WTC11 (cell line): ENCODE measurements around the gene UBE2V1. TPM values are rescaled to one million over a fixed set of nuclear protein-coding genes. Genes with fewer than 3 reads are reported as not detected.

Experiments used
- ATAC-seq: fragments of 200-7000 bp; cut with Tn5 transposase; 2 replicates; pipeline ENCODE4 v1.10.0; 2021; ENCODE audit warnings: mild to moderate bottlenecking, moderate library complexity
- CTCF ChIA-PET: fragments of 300-600 bp; sonication (Branson Sonifier 250); formaldehyde crosslinking; loops from one replicate; lab custom pipeline; 2021; ENCODE audit warnings: antibody characterized with exemption; lab: Charles Lee
- POLR2A ChIA-PET: fragments of 350-600 bp; sonication (Branson Sonifier 250); formaldehyde crosslinking; loops from one replicate; lab custom pipeline; 2021; ENCODE audit warnings: antibody characterized with exemption; lab: Charles Lee
- DNase-seq: peaks from one replicate; pipeline ENCODE4 v3.0.0; 2021; ENCODE audit warnings: low spot score
- H3K27ac Mint-ChIP-seq: 2 replicates; pipeline ENCODE4 v1.8.0; 2021; ENCODE audit warnings: mixed read lengths
- H3K27me3 Mint-ChIP-seq: 2 replicates; pipeline ENCODE4 v1.8.0; 2021; ENCODE audit warnings: low read depth, mild to moderate bottlenecking, moderate library complexity, mixed read lengths
- H3K36me3 Mint-ChIP-seq: 2 replicates; pipeline ENCODE4 v1.8.0; 2021; ENCODE audit warnings: mixed read lengths
- H3K4me1 Mint-ChIP-seq: 2 replicates; pipeline ENCODE4 v1.8.0; 2022; ENCODE audit warnings: mixed read lengths
- H3K4me3 Mint-ChIP-seq: 2 replicates; pipeline ENCODE4 v1.8.0; 2021; ENCODE audit warnings: mild to moderate bottlenecking, moderate library complexity, mixed read lengths
- H3K9me3 Mint-ChIP-seq: 2 replicates; pipeline ENCODE4 v1.8.0; 2021; ENCODE audit warnings: mixed read lengths
- CREB1 ChIP-seq: sonication (generic); formaldehyde crosslinking; IDR thresholded peaks from 2 replicates; pipeline ENCODE4 v1.8.0; 2023; ENCODE audit warnings: mild to moderate bottlenecking, missing genetic modification reagents
- ELF4 ChIP-seq: sonication (generic); formaldehyde crosslinking; IDR thresholded peaks from 2 replicates; pipeline ENCODE4 v1.8.1; 2022; ENCODE audit warnings: low read depth, mild to moderate bottlenecking, moderate library complexity, missing genetic modification reagents
- EMX1 ChIP-seq: fragments of 250-450 bp; sonication (Bioruptor Pico); IDR thresholded peaks from 2 replicates; pipeline ENCODE4 v1.8.0; 2021; ENCODE audit warnings: mild to moderate bottlenecking
- FOXP1 ChIP-seq: sonication (generic); formaldehyde crosslinking; IDR thresholded peaks from 2 replicates; pipeline ENCODE4 v1.8.0; 2022; ENCODE audit warnings: missing genetic modification reagents, mild to moderate bottlenecking, moderate library complexity, borderline replicate concordance
- IRF2 ChIP-seq: sonication (generic); formaldehyde crosslinking; IDR thresholded peaks from 2 replicates; pipeline ENCODE4 v1.8.0; 2022; ENCODE audit warnings: low read depth, missing genetic modification reagents, borderline replicate concordance
- MXD4 ChIP-seq: fragments of 250-450 bp; sonication (Bioruptor Pico); IDR thresholded peaks from 2 replicates; pipeline ENCODE4 v1.8.0; 2021; ENCODE audit warnings: mild to moderate bottlenecking, moderate library complexity, borderline replicate concordance
- NFE2L1 ChIP-seq: sonication (generic); formaldehyde crosslinking; IDR thresholded peaks from 2 replicates; pipeline ENCODE4 v1.8.1; 2023; ENCODE audit warnings: missing genetic modification reagents
- NFYB ChIP-seq: sonication (generic); formaldehyde crosslinking; conservative IDR thresholded peaks from 2 replicates; pipeline ENCODE4 v1.8.0; 2022; ENCODE audit warnings: low read depth, missing genetic modification reagents
- NR1H2 ChIP-seq: sonication (generic); formaldehyde crosslinking; IDR thresholded peaks from 2 replicates; pipeline ENCODE4 v1.9.0; 2021; ENCODE audit warnings: mild to moderate bottlenecking, moderate library complexity, missing genetic modification reagents
- NR3C1 ChIP-seq: sonication (generic); formaldehyde crosslinking; conservative IDR thresholded peaks from 2 replicates; pipeline ENCODE4 v1.8.1; 2023; ENCODE audit warnings: low read depth, mild to moderate bottlenecking, missing genetic modification reagents
- RORB ChIP-seq: fragments of 250-450 bp; sonication (Bioruptor Pico); IDR thresholded peaks from 2 replicates; pipeline ENCODE4 v1.9.0; 2021; ENCODE audit warnings: mild to moderate bottlenecking
- TCF7 ChIP-seq: sonication (generic); formaldehyde crosslinking; IDR thresholded peaks from 2 replicates; pipeline ENCODE4 v1.8.0; 2022; ENCODE audit warnings: mild to moderate bottlenecking, low read depth, missing genetic modification reagents, moderate library complexity
- TP53 ChIP-seq: sonication (generic); formaldehyde crosslinking; IDR thresholded peaks from 2 replicates; pipeline ENCODE4 v1.8.1; 2023; ENCODE audit warnings: mild to moderate bottlenecking, missing genetic modification reagents
- ZNF138 ChIP-seq: sonication (generic); formaldehyde crosslinking; conservative IDR thresholded peaks from 2 replicates; pipeline ENCODE4 v1.8.1; 2022; ENCODE audit warnings: mild to moderate bottlenecking, moderate library complexity, missing genetic modification reagents
- ZNF416 ChIP-seq: fragments of 250-450 bp; sonication (Bioruptor Pico); IDR thresholded peaks from 2 replicates; pipeline ENCODE4 v1.9.0; 2021; ENCODE audit warnings: mild to moderate bottlenecking, inconsistent platforms
- ZNF671 ChIP-seq: fragments of 250-450 bp; sonication (Bioruptor Pico); IDR thresholded peaks from 2 replicates; pipeline ENCODE4 v1.8.0; 2021; ENCODE audit warnings: mild to moderate bottlenecking
- total RNA-seq: library from RNA; stranded (reverse); gene quantifications from 3 replicates; pipeline ENCODE4 v1.2.3, GENCODE V29; 2021
- TF ChIP-seq, protein P1 (sequence below): sonication (generic); formaldehyde crosslinking; IDR thresholded peaks from 2 replicates; pipeline ENCODE4 v1.8.0; 2023; ENCODE audit warnings: missing genetic modification reagents
- TF ChIP-seq, protein P2 (sequence below): sonication (generic); formaldehyde crosslinking; IDR thresholded peaks from 2 replicates; pipeline ENCODE4 v1.8.1; 2023; ENCODE audit warnings: mild to moderate bottlenecking, missing genetic modification reagents
- TF ChIP-seq, protein P3 (sequence below): fragments of 250-450 bp; sonication (Bioruptor Pico); IDR thresholded peaks from 2 replicates; pipeline ENCODE4 v1.9.0; 2021; ENCODE audit warnings: mild to moderate bottlenecking
- TF ChIP-seq, protein P4 (sequence below): sonication (generic); formaldehyde crosslinking; IDR thresholded peaks from 2 replicates; pipeline ENCODE4 v1.8.0; 2023; ENCODE audit warnings: mild to moderate bottlenecking, missing genetic modification reagents
- TF ChIP-seq, protein P5 (sequence below): sonication (generic); formaldehyde crosslinking; IDR thresholded peaks from 2 replicates; pipeline ENCODE4 v1.8.1; 2022; ENCODE audit warnings: mild to moderate bottlenecking, moderate library complexity, missing genetic modification reagents
- TF ChIP-seq, protein P6 (sequence below): sonication (generic); formaldehyde crosslinking; IDR thresholded peaks from 2 replicates; pipeline ENCODE4 v1.8.1; 2023; ENCODE audit warnings: mild to moderate bottlenecking, missing genetic modification reagents
- TF ChIP-seq, protein P7 (sequence below): sonication (generic); formaldehyde crosslinking; conservative IDR thresholded peaks from 2 replicates; pipeline ENCODE4 v1.8.1; 2022; ENCODE audit warnings: mild to moderate bottlenecking, missing genetic modification reagents
- TF ChIP-seq, protein P8 (sequence below): fragments of 200-600 bp; IDR thresholded peaks from 2 replicates; pipeline ENCODE4 v1.8.0; 2022; ENCODE audit warnings: antibody characterized with exemption
- TF ChIP-seq, protein P9 (sequence below): sonication (generic); formaldehyde crosslinking; IDR thresholded peaks from 2 replicates; pipeline ENCODE4 v1.8.0; 2022; ENCODE audit warnings: mild to moderate bottlenecking, missing genetic modification reagents

The UBE2V1 gene
- total RNA-seq, 1 experiment from 2014 or later = 144 TPM

DNA sequence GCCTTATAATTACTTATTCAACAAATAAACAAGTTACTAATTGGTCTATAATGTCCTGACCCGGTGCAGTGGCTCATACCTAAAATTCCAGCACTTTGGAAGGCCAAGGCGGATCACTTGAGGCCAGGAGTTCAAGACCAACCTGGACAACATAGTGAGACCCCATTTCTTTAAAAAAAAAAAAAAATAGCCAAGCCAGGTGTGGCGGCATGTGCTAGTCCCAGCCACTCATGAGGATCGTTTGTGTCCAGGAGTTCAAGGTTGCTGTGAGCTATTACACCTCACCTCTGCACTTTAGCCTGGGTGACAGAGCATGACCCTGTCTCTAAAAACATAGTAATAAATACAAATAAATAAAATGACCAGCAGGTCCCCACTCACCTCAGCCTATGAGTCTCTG lies 9.8 kb upstream of the UBE2V1 start:
- H3K27ac Mint-ChIP-seq = no peak overlapping the region
- H3K4me3 Mint-ChIP-seq = no peak overlapping the region
- no peak for TF ChIP-seq ELF4 (CRISPR knock-in tag)
- TF ChIP-seq ZNF416 (CRISPR knock-in tag) = no peak
- peaks cover 3% of the 10 kb centered on the region; the same call in 1 of the 2 replicates for H3K4me1 Mint-ChIP-seq
- peaks cover 47% of the 10 kb centered on the region for H3K36me3 Mint-ChIP-seq
- CTCF ChIA-PET = interaction anchor here (1.1 to 6.1 kb wide), 6 partner anchors 10 to 144 kb away, joined by 4 to 146 read pairs (median 16); partner anchors contain the start of gene PEDS1
- peaks cover 6% of the 10 kb centered on the region; the same call in 1 of the 2 replicates for H3K9me3 Mint-ChIP-seq
- POLR2A ChIA-PET = no interaction called here
- DNase-seq (no peak), ATAC-seq (no peak)
- 0 out of 2 replicates have a peak, but pooled peaks cover 2% of the 10 kb centered on the region for H3K27me3 Mint-ChIP-seq

DNA sequence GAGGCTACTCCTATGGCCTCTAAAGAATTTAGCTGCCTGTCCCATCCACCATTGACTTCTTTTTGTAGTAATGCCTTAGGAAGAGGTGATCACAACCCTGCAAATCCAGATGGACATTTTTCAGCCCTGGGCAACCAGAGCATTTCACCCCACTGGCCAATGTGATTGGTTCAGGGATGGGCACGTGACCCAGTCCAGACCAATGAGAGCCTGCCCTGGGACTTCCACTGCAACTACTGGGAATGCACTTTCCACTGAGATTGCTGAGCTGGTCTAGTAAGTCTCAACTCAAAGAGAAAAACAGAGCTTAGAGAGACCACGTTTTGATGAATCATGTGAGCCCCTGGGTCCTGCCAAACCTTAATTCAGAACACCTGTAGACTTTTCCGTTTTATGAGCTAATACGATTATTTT lies 8.9 kb upstream of the UBE2V1 start:
- POLR2A ChIA-PET = interaction anchor here (1.4 to 2.2 kb wide), 3 partner anchors 31 to 58 kb away, joined by 4 to 12 read pairs (median 10); no protein-coding TSS in a partner anchor
- H3K9me3 Mint-ChIP-seq = peaks cover 6% of the 10 kb centered on the region; the same call in 1 of the 2 replicates
- H3K4me1 Mint-ChIP-seq = peaks cover 3% of the 10 kb centered on the region; the same call in 1 of the 2 replicates
- H3K27me3 Mint-ChIP-seq = 0 out of 2 replicates have a peak, but pooled peaks cover 2% of the 10 kb centered on the region
- ATAC-seq (peak; percentile 59), DNase-seq (no peak)
- H3K4me3 Mint-ChIP-seq = no peak overlapping the region
- CTCF ChIA-PET = interaction anchor here (0.6 to 6.1 kb wide), 10 partner anchors 11 to 453 kb away, joined by 3 to 146 read pairs (median 10); partner anchors contain the start of gene PEDS1
- no peak overlapping the region; the same call in 1 of the 2 replicates for H3K27ac Mint-ChIP-seq
- H3K36me3 Mint-ChIP-seq = peaks cover 39% of the 10 kb centered on the region
- TF ChIP-seq NR3C1 (CRISPR knock-in tag) (no peak), TCF7 (CRISPR knock-in tag) (no peak), CREB1 (CRISPR knock-in tag) (no peak), FOXP1 (CRISPR knock-in tag) (no peak), NFE2L1 (CRISPR knock-in tag) (no peak), TP53 (CRISPR knock-in tag) (no peak), RORB (CRISPR knock-in tag) (no peak), MXD4 (CRISPR knock-in tag) (no peak), EMX1 (no peak), IRF2 (CRISPR knock-in tag) (no peak), ZNF671 (CRISPR knock-in tag) (no peak), NR1H2 (no peak), NFYB (CRISPR knock-in tag) (peak; percentile 65), ZNF138 (CRISPR knock-in tag) (no peak)
- TF ChIP-seq, protein P1, sequence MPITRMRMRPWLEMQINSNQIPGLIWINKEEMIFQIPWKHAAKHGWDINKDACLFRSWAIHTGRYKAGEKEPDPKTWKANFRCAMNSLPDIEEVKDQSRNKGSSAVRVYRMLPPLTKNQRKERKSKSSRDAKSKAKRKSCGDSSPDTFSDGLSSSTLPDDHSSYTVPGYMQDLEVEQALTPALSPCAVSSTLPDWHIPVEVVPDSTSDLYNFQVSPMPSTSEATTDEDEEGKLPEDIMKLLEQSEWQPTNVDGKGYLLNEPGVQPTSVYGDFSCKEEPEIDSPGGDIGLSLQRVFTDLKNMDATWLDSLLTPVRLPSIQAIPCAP (CRISPR knock-in tag) = no peak
- TF ChIP-seq, protein P2, sequence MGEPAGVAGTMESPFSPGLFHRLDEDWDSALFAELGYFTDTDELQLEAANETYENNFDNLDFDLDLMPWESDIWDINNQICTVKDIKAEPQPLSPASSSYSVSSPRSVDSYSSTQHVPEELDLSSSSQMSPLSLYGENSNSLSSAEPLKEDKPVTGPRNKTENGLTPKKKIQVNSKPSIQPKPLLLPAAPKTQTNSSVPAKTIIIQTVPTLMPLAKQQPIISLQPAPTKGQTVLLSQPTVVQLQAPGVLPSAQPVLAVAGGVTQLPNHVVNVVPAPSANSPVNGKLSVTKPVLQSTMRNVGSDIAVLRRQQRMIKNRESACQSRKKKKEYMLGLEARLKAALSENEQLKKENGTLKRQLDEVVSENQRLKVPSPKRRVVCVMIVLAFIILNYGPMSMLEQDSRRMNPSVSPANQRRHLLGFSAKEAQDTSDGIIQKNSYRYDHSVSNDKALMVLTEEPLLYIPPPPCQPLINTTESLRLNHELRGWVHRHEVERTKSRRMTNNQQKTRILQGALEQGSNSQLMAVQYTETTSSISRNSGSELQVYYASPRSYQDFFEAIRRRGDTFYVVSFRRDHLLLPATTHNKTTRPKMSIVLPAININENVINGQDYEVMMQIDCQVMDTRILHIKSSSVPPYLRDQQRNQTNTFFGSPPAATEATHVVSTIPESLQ (CRISPR knock-in tag) = no peak
- TF ChIP-seq, protein P3, sequence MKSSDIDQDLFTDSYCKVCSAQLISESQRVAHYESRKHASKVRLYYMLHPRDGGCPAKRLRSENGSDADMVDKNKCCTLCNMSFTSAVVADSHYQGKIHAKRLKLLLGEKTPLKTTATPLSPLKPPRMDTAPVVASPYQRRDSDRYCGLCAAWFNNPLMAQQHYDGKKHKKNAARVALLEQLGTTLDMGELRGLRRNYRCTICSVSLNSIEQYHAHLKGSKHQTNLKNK (CRISPR knock-in tag) = no peak
- TF ChIP-seq, protein P4, sequence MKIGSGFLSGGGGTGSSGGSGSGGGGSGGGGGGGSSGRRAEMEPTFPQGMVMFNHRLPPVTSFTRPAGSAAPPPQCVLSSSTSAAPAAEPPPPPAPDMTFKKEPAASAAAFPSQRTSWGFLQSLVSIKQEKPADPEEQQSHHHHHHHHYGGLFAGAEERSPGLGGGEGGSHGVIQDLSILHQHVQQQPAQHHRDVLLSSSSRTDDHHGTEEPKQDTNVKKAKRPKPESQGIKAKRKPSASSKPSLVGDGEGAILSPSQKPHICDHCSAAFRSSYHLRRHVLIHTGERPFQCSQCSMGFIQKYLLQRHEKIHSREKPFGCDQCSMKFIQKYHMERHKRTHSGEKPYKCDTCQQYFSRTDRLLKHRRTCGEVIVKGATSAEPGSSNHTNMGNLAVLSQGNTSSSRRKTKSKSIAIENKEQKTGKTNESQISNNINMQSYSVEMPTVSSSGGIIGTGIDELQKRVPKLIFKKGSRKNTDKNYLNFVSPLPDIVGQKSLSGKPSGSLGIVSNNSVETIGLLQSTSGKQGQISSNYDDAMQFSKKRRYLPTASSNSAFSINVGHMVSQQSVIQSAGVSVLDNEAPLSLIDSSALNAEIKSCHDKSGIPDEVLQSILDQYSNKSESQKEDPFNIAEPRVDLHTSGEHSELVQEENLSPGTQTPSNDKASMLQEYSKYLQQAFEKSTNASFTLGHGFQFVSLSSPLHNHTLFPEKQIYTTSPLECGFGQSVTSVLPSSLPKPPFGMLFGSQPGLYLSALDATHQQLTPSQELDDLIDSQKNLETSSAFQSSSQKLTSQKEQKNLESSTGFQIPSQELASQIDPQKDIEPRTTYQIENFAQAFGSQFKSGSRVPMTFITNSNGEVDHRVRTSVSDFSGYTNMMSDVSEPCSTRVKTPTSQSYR = no peak
- TF ChIP-seq, protein P5, sequence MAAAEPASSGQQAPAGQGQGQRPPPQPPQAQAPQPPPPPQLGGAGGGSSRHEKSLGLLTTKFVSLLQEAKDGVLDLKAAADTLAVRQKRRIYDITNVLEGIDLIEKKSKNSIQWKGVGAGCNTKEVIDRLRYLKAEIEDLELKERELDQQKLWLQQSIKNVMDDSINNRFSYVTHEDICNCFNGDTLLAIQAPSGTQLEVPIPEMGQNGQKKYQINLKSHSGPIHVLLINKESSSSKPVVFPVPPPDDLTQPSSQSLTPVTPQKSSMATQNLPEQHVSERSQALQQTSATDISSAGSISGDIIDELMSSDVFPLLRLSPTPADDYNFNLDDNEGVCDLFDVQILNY (CRISPR knock-in tag) = no peak
- TF ChIP-seq, protein P6, sequence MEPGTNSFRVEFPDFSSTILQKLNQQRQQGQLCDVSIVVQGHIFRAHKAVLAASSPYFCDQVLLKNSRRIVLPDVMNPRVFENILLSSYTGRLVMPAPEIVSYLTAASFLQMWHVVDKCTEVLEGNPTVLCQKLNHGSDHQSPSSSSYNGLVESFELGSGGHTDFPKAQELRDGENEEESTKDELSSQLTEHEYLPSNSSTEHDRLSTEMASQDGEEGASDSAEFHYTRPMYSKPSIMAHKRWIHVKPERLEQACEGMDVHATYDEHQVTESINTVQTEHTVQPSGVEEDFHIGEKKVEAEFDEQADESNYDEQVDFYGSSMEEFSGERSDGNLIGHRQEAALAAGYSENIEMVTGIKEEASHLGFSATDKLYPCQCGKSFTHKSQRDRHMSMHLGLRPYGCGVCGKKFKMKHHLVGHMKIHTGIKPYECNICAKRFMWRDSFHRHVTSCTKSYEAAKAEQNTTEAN (CRISPR knock-in tag) = no peak
- TF ChIP-seq, protein P7, sequence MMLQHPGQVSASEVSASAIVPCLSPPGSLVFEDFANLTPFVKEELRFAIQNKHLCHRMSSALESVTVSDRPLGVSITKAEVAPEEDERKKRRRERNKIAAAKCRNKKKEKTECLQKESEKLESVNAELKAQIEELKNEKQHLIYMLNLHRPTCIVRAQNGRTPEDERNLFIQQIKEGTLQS (CRISPR knock-in tag) = no peak
- TF ChIP-seq, protein P8, sequence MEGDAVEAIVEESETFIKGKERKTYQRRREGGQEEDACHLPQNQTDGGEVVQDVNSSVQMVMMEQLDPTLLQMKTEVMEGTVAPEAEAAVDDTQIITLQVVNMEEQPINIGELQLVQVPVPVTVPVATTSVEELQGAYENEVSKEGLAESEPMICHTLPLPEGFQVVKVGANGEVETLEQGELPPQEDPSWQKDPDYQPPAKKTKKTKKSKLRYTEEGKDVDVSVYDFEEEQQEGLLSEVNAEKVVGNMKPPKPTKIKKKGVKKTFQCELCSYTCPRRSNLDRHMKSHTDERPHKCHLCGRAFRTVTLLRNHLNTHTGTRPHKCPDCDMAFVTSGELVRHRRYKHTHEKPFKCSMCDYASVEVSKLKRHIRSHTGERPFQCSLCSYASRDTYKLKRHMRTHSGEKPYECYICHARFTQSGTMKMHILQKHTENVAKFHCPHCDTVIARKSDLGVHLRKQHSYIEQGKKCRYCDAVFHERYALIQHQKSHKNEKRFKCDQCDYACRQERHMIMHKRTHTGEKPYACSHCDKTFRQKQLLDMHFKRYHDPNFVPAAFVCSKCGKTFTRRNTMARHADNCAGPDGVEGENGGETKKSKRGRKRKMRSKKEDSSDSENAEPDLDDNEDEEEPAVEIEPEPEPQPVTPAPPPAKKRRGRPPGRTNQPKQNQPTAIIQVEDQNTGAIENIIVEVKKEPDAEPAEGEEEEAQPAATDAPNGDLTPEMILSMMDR = no peak
- TF ChIP-seq, protein P9, sequence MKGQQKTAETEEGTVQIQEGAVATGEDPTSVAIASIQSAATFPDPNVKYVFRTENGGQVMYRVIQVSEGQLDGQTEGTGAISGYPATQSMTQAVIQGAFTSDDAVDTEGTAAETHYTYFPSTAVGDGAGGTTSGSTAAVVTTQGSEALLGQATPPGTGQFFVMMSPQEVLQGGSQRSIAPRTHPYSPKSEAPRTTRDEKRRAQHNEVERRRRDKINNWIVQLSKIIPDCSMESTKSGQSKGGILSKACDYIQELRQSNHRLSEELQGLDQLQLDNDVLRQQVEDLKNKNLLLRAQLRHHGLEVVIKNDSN (CRISPR knock-in tag) = peak; percentile 84
